HepG2 (cell line): ENCODE data around the gene CEACAM16. TPM values are rescaled to one million over a fixed set of nuclear protein-coding genes. Genes with fewer than 3 reads are reported as not detected.

Experiments used
- ATAC-seq: fragments of 200-7000 bp; cut with Tn5 transposase; 3 replicates; pipeline ENCODE4 v1.9.1; 2020; ENCODE audit warnings: mild to moderate bottlenecking, moderate library complexity
- BruUV-seq: library from RNA; stranded (reverse); fragments of 400-500 nt; replicated peaks from 2 replicates; lab custom pipeline; 2021; lab: Mats Ljungman, UMichigan
- CTCF ChIA-PET: fragments of 300-600 bp; formaldehyde crosslinking; extraction: SDS; loops from one replicate; lab custom pipeline; 2021; ENCODE audit warnings: low total read pairs, inconsistent platforms, low intra/inter-chr PET ratio; lab: Yijun Ruan, JAX
- POLR2A ChIA-PET: fragments of 350-600 bp; sonication (Branson Sonifier 250); formaldehyde crosslinking; loops from one replicate; lab custom pipeline; 2020; ENCODE audit warnings: antibody characterized with exemption, inconsistent platforms; lab: Yijun Ruan, JAX
- DNase-seq: peaks from one replicate; pipeline ENCODE4 v3.0.0-alpha.2; 2015; ENCODE audit warnings: low spot score
- FAIRE-seq: peaks from 3 replicates; lab custom pipeline; 2011; peaks lifted over from hg19 to GRCh38; lab: Jason Lieb, UNC
- H2AFZ ChIP-seq: one replicate; pipeline ENCODE4 v1.6.1; 2011; ENCODE audit warnings: low read length, inconsistent platforms
- H3K27ac ChIP-seq: fragments of 300-600 bp; 3 replicates; pipeline ENCODE4 v1.8.0; 2011; ENCODE audit warnings: mixed run types, mild to moderate bottlenecking, mixed read lengths, low read length, inconsistent platforms; ENCODE audit not compliant: insufficient read depth; ENCODE audit errors: extremely low read length
- H3K27me3 ChIP-seq, 2 experiments: fragments of 200-600 bp in 1 of 2; 2 replicates in 1 of 2; 3 replicates in 1 of 2; pipeline versions ENCODE4 v1.6.0 to v1.8.0; 2011; ENCODE audit warnings: low read length in 2 of 2, mild to moderate bottlenecking in 2 of 2, moderate library complexity in 2 of 2, inconsistent platforms in 1 of 2; ENCODE audit not compliant: insufficient read depth in 2 of 2, control insufficient read depth in 1 of 2
- H3K36me3 ChIP-seq, 2 experiments: fragments of 200-600 bp in 1 of 2; replicated peaks in 1 of 2; 2 replicates in 1 of 2; 3 replicates in 1 of 2; pipeline versions ENCODE4 v1.5.1 to v1.8.0; 2011; ENCODE audit warnings: low read length in 2 of 2, inconsistent platforms in 1 of 2; ENCODE audit not compliant: insufficient read depth in 2 of 2, control insufficient read depth in 1 of 2
- H3K4me1 ChIP-seq: 2 replicates; pipeline ENCODE4 v1.5.1; 2012; ENCODE audit warnings: low read length, inconsistent platforms; ENCODE audit not compliant: insufficient read depth
- H3K4me2 ChIP-seq: 2 replicates; pipeline ENCODE4 v1.6.0; 2011; ENCODE audit warnings: low read depth, low read length, inconsistent platforms
- H3K4me3 ChIP-seq, 3 experiments: fragments of 200-600 bp in 1 of 3; sonication (generic), shearing (Covaris generic) in 1 of 3; replicated peaks in 1 of 3; 2 replicates each; pipeline ENCODE4 v1.5.1; 2011 to 2016; ENCODE audit warnings: low read length in 3 of 3, inconsistent platforms in 2 of 3, low read depth in 2 of 3, mild to moderate bottlenecking in 2 of 3, control low read depth in 1 of 3, mixed read lengths in 1 of 3; ENCODE audit not compliant: insufficient read depth in 1 of 3
- H3K79me2 ChIP-seq: one replicate; pipeline ENCODE4 v1.6.1; 2011; ENCODE audit warnings: low read length, inconsistent platforms; ENCODE audit not compliant: insufficient read depth
- H3K9ac ChIP-seq: 2 replicates; pipeline ENCODE4 v1.6.0; 2011; ENCODE audit warnings: mild to moderate bottlenecking, low read depth, low read length, inconsistent platforms; ENCODE audit not compliant: insufficient read depth
- H3K9me3 ChIP-seq: 2 replicates; pipeline ENCODE4 v1.5.1; 2012; ENCODE audit warnings: mild to moderate bottlenecking, low read length
- H4K20me1 ChIP-seq: 2 replicates; pipeline ENCODE4 v1.6.0; 2011; ENCODE audit warnings: inconsistent platforms, mild to moderate bottlenecking, low read length, moderate library complexity; ENCODE audit not compliant: insufficient read depth
- NBN ChIP-seq: fragments of 450-650 bp; conservative IDR thresholded peaks from 2 replicates; pipeline ENCODE4 v1.6.1; 2017
- POLR2G ChIP-seq: fragments of 200-400 bp; formaldehyde crosslinking; IDR thresholded peaks from 2 replicates; pipeline ENCODE4 v1.6.1; 2018; ENCODE audit warnings: mild to moderate bottlenecking, low read depth, low read length, moderate library complexity
- ZNF564 ChIP-seq: sonication (generic); formaldehyde crosslinking; IDR thresholded peaks from 2 replicates; pipeline ENCODE4 v1.8.1; 2023; ENCODE audit warnings: mild to moderate bottlenecking, missing genetic modification reagents
- WGBS: methylation state at CpG from one replicate; pipeline ENCODE4 v1.1.6; 2017; ENCODE audit warnings: low lambda C conversion rate; 5-methylcytosine and 5-hydroxymethylcytosine counted together
- in situ Hi-C: cut with HindIII; loops from 2 replicates; pipeline ENCODE4 v1.10.0; 2017; ENCODE audit warnings: low pct_unique_long_range_greater_than_20kb; ENCODE audit not compliant: extremely low pct_ligation_motif_present
- intact Hi-C: fragments of 100-400 bp; cut with micrococcal nuclease; formaldehyde crosslinking; loops from one replicate; pipeline ENCODE4 v1.10.0; 2022; ENCODE audit not compliant: unreplicated experiment
- polyA plus RNA-seq, 8 experiments: library from polyadenylated mRNA; depleted of rRNA in 3 of 8; stranded (reverse) in 7 of 8; unstranded in 1 of 8; fragments of >200 nt; fragmentation: Illumina TruSeq in 4 of 8; extraction: Trizol in 4 of 8; gene quantifications; 2 replicates each; pipeline versions ENCODE4 v1.2.1 to v1.2.3, GENCODE V29; 2011 to 2016; ENCODE audit warnings: low read depth in 4 of 8, missing spikeins in 1 of 8, mixed read lengths in 1 of 8; ENCODE audit not compliant: insufficient read depth in 1 of 8
- total RNA-seq, 5 experiments: library from RNA; depleted of rRNA; stranded (reverse); fragments of >200 nt; fragmentation: Illumina TruSeq; extraction: Trizol; gene quantifications; 2 replicates each; pipeline ENCODE4 v1.2.3, GENCODE V29; 2016; ENCODE audit warnings: low read depth in 1 of 5
- TF ChIP-seq, protein P1 (sequence below): sonication (generic); formaldehyde crosslinking; IDR thresholded peaks from 2 replicates; pipeline ENCODE4 v1.8.1; 2023; ENCODE audit warnings: mild to moderate bottlenecking, missing genetic modification reagents, borderline replicate concordance

Gene CEACAM16
- total and polyA plus RNA-seq, 2 of the 13 experiments (the other 11 are each of a cell fraction or from before 2014, with no cell fraction given) = not detected

DNA sequence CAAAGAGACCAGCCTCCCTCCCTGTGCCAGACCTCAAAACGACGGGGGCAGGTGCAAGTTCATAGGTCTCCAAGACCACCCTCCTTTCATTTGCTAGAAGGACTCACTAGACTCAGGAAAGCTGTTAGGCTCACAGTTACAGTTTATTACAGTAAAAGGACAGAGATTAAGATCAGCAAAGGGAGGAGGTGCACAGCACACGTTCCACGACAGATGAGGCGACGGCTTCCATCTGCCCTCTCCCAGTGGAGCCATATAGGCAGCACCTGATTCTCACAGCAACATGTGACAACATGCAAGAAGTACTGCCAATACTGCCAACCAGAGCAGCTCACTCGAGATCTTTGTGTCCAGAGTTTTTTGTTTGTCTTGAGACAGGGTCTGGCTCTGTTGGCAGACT lies 37.0 kb upstream of the CEACAM16 start:
- Histone ChIP-seq H4K20me1 (0 out of 2 replicates have a peak, but pooled peaks cover 4% of the 10 kb centered on the region), H3K27ac (no peak overlapping the region), H3K4me1 (no peaks in the 10 kb centered on the region), H3K4me2 (no peak overlapping the region), H3K4me3 (no peak overlapping the region), H3K9ac (no peak overlapping the region), H2AFZ (no peak overlapping the region), H3K36me3 (peaks cover 39 to 63% of the 10 kb centered on the region in 2 experiments), H3K79me2 (no peaks in the 10 kb centered on the region), H3K27me3 (no peaks in the 10 kb centered on the region), H3K9me3 (no peaks in the 10 kb centered on the region)
- ChIA-PET CTCF (no interaction called here), POLR2A (interaction anchor here (0.6 to 1.6 kb wide), 5 partner anchors 17 to 91 kb away, joined by 3 to 8 read pairs (median 3); no protein-coding TSS in a partner anchor)
- in situ Hi-C loops (no loop called here), intact Hi-C loops (no loop called here)
- ATAC-seq (no peak), FAIRE-seq (no peak), DNase-seq (no peak)
- WGBS = 87% methylated on average over 6 of the region's 7 CpGs
- TF ChIP-seq, protein P1, sequence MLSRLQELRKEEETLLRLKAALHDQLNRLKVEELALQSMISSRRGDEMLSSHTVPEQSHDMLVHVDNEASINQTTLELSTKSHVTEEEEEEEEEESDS (CRISPR knock-in tag) = no peak
- TF ChIP-seq POLR2G (0 out of 2 replicates have a peak, but pooled peaks have one; percentile 20), ZNF564 (CRISPR knock-in tag) (no peak)
- BruUV-seq = no TSS peak

DNA sequence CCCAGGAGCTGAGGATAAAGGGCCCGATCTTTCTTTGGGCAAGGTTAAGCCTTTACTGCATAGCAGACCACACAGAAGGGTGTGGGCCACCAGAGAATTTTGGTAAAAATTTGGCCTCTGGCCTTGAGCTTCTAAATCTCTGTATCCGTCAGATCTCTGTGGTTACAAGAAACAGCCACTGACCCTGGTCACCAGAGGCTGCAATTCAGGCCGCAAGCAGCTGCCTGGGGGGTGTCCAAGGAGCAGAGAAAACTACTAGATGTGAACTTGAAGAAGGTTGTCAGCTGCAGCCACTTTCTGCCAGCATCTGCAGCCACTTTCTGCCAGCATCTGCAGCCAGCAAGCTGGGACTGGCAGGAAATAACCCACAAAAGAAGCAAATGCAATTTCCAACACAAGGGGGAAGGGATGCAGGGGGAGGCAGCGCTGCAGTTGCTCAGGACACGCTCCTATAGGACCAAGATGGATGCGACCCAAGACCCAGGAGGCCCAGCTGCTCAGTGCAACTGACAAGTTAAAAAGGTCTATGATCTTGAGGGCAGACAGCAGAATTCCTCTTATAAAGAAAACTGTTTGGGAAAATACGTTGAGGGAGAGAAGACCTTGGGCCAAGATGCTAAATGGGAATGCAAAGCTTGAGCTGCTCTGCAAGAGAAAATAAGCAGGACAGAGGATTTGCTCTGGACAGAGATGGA lies 36.1 kb upstream of the CEACAM16 start:
- TSS peak; percentile 23 for BruUV-seq
- intact Hi-C loops = no loop called here
- peaks cover 34 to 54% of the 10 kb centered on the region in 2 experiments for H3K36me3 ChIP-seq

More for the DNA sequence above, 36.1 kb upstream of the CEACAM16 start:
- no peaks in the 10 kb centered on the region for H3K27me3 ChIP-seq
- H4K20me1 ChIP-seq = 0 out of 2 replicates have a peak, but pooled peaks cover 4% of the 10 kb centered on the region
- no peak overlapping the region for H3K9ac ChIP-seq
- FAIRE-seq (no peak), ATAC-seq (no peak), DNase-seq (no peak)
- no peak overlapping the region for H3K27ac ChIP-seq
- POLR2A ChIA-PET = interaction anchor here (0.6 to 1.6 kb wide), 7 partner anchors 8 to 92 kb away, joined by 3 to 8 read pairs (median 3); no protein-coding TSS in a partner anchor
- no peak overlapping the region for H3K4me2 ChIP-seq
- CTCF ChIA-PET = no interaction called here
- 100% methylated on average over 7 of the region's 7 CpGs for WGBS
- no peaks in the 10 kb centered on the region for H3K9me3 ChIP-seq
- no peak overlapping the region for H2AFZ ChIP-seq
- TF ChIP-seq NBN = no peak
- TF ChIP-seq POLR2G = 0 out of 2 replicates have a peak, but pooled peaks have one; percentile 4
- in situ Hi-C loops = no loop called here
- H3K4me1 ChIP-seq = no peaks in the 10 kb centered on the region
- no peak overlapping the region for H3K4me3 ChIP-seq
- no peaks in the 10 kb centered on the region for H3K79me2 ChIP-seq
